HepG2 (cell line): ENCODE results near the gene CYP4F2. TPM values are rescaled to one million over a fixed set of nuclear protein-coding genes. Genes with fewer than 3 reads are reported as not detected.
"Not testable (repeated sequence)": the region's sequence is repeated elsewhere in the genome, so short reads cannot be mapped to it uniquely, and the experiment has no call there.

Source experiments
- ATAC-seq: fragments of 200-7000 bp; cut with Tn5 transposase; 3 replicates; pipeline ENCODE4 v1.9.1; 2020; ENCODE audit warnings: mild to moderate bottlenecking, moderate library complexity
- BruUV-seq: library from RNA; stranded (reverse); fragments of 400-500 nt; replicated peaks from 2 replicates; lab custom pipeline; 2021; lab: Mats Ljungman, UMichigan
- CTCF ChIA-PET: fragments of 300-600 bp; formaldehyde crosslinking; extraction: SDS; loops from one replicate; lab custom pipeline; 2021; ENCODE audit warnings: low total read pairs, inconsistent platforms, low intra/inter-chr PET ratio; lab: Yijun Ruan, JAX
- POLR2A ChIA-PET: fragments of 350-600 bp; sonication (Branson Sonifier 250); formaldehyde crosslinking; loops from one replicate; lab custom pipeline; 2020; ENCODE audit warnings: antibody characterized with exemption, inconsistent platforms; lab: Yijun Ruan, JAX
- DNase-seq: peaks from one replicate; pipeline ENCODE4 v3.0.0-alpha.2; 2015; ENCODE audit warnings: low spot score
- FAIRE-seq: peaks from 3 replicates; lab custom pipeline; 2011; peaks lifted over from hg19 to GRCh38; lab: Jason Lieb, UNC
- H2AFZ ChIP-seq: one replicate; pipeline ENCODE4 v1.6.1; 2011; ENCODE audit warnings: low read length, inconsistent platforms
- H3K27ac ChIP-seq: fragments of 300-600 bp; 3 replicates; pipeline ENCODE4 v1.8.0; 2011; ENCODE audit warnings: mixed run types, mild to moderate bottlenecking, mixed read lengths, low read length, inconsistent platforms; ENCODE audit not compliant: insufficient read depth; ENCODE audit errors: extremely low read length
- H3K27me3 ChIP-seq, 2 experiments: fragments of 200-600 bp in 1 of 2; 2 replicates in 1 of 2; 3 replicates in 1 of 2; pipeline versions ENCODE4 v1.6.0 to v1.8.0; 2011; ENCODE audit warnings: low read length in 2 of 2, mild to moderate bottlenecking in 2 of 2, moderate library complexity in 2 of 2, inconsistent platforms in 1 of 2; ENCODE audit not compliant: insufficient read depth in 2 of 2, control insufficient read depth in 1 of 2
- H3K36me3 ChIP-seq, 2 experiments: fragments of 200-600 bp in 1 of 2; replicated peaks in 1 of 2; 2 replicates in 1 of 2; 3 replicates in 1 of 2; pipeline versions ENCODE4 v1.5.1 to v1.8.0; 2011; ENCODE audit warnings: low read length in 2 of 2, inconsistent platforms in 1 of 2; ENCODE audit not compliant: insufficient read depth in 2 of 2, control insufficient read depth in 1 of 2
- H3K4me1 ChIP-seq: 2 replicates; pipeline ENCODE4 v1.5.1; 2012; ENCODE audit warnings: low read length, inconsistent platforms; ENCODE audit not compliant: insufficient read depth
- H3K4me2 ChIP-seq: 2 replicates; pipeline ENCODE4 v1.6.0; 2011; ENCODE audit warnings: low read depth, low read length, inconsistent platforms
- H3K4me3 ChIP-seq, 3 experiments: fragments of 200-600 bp in 1 of 3; sonication (generic), shearing (Covaris generic) in 1 of 3; replicated peaks in 1 of 3; 2 replicates each; pipeline ENCODE4 v1.5.1; 2011 to 2016; ENCODE audit warnings: low read length in 3 of 3, inconsistent platforms in 2 of 3, low read depth in 2 of 3, mild to moderate bottlenecking in 2 of 3, control low read depth in 1 of 3, mixed read lengths in 1 of 3; ENCODE audit not compliant: insufficient read depth in 1 of 3
- H3K79me2 ChIP-seq: one replicate; pipeline ENCODE4 v1.6.1; 2011; ENCODE audit warnings: low read length, inconsistent platforms; ENCODE audit not compliant: insufficient read depth
- H3K9ac ChIP-seq: 2 replicates; pipeline ENCODE4 v1.6.0; 2011; ENCODE audit warnings: mild to moderate bottlenecking, low read depth, low read length, inconsistent platforms; ENCODE audit not compliant: insufficient read depth
- H3K9me3 ChIP-seq: 2 replicates; pipeline ENCODE4 v1.5.1; 2012; ENCODE audit warnings: mild to moderate bottlenecking, low read length
- H4K20me1 ChIP-seq: 2 replicates; pipeline ENCODE4 v1.6.0; 2011; ENCODE audit warnings: inconsistent platforms, mild to moderate bottlenecking, low read length, moderate library complexity; ENCODE audit not compliant: insufficient read depth
- ESRRA ChIP-seq: sonication (generic); formaldehyde crosslinking; IDR thresholded peaks from 2 replicates; pipeline ENCODE4 v1.5.1; 2020; ENCODE audit warnings: mild to moderate bottlenecking, low read depth, missing genetic modification reagents
- KDM5B ChIP-seq: sonication (generic); formaldehyde crosslinking; IDR thresholded peaks from 2 replicates; pipeline ENCODE4 v1.4.0; 2020; ENCODE audit warnings: missing genetic modification reagents, mild to moderate bottlenecking, borderline replicate concordance
- MAFF ChIP-seq: IDR thresholded peaks from 2 replicates; pipeline ENCODE4 v1.6.1; 2011; ENCODE audit warnings: low read depth, low read length, improper control_type of control experiment
- MAFK ChIP-seq, 2 experiments: IDR thresholded peaks in 1 of 2; conservative IDR thresholded peaks in 1 of 2; 2 replicates each; pipeline ENCODE4 v1.6.1; 2011; ENCODE audit warnings: improper control_type of control experiment in 2 of 2, low read length in 2 of 2
- ZNF451 ChIP-seq: sonication (generic); formaldehyde crosslinking; IDR thresholded peaks from 2 replicates; pipeline ENCODE4 v1.5.0; 2020; ENCODE audit warnings: mild to moderate bottlenecking, missing genetic modification reagents
- WGBS: methylation state at CpG from one replicate; pipeline ENCODE4 v1.1.6; 2017; ENCODE audit warnings: low lambda C conversion rate; 5-methylcytosine and 5-hydroxymethylcytosine counted together
- in situ Hi-C: cut with HindIII; loops from 2 replicates; pipeline ENCODE4 v1.10.0; 2017; ENCODE audit warnings: low pct_unique_long_range_greater_than_20kb; ENCODE audit not compliant: extremely low pct_ligation_motif_present
- intact Hi-C: fragments of 100-400 bp; cut with micrococcal nuclease; formaldehyde crosslinking; loops from one replicate; pipeline ENCODE4 v1.10.0; 2022; ENCODE audit not compliant: unreplicated experiment
- polyA plus RNA-seq, 8 experiments: library from polyadenylated mRNA; depleted of rRNA in 3 of 8; stranded (reverse) in 7 of 8; unstranded in 1 of 8; fragments of >200 nt; fragmentation: Illumina TruSeq in 4 of 8; extraction: Trizol in 4 of 8; gene quantifications; 2 replicates each; pipeline versions ENCODE4 v1.2.1 to v1.2.3, GENCODE V29; 2011 to 2016; ENCODE audit warnings: low read depth in 4 of 8, missing spikeins in 1 of 8, mixed read lengths in 1 of 8; ENCODE audit not compliant: insufficient read depth in 1 of 8
- total RNA-seq, 5 experiments: library from RNA; depleted of rRNA; stranded (reverse); fragments of >200 nt; fragmentation: Illumina TruSeq; extraction: Trizol; gene quantifications; 2 replicates each; pipeline ENCODE4 v1.2.3, GENCODE V29; 2016; ENCODE audit warnings: low read depth in 1 of 5
- TF ChIP-seq, protein P1 (sequence below): sonication (generic); formaldehyde crosslinking; IDR thresholded peaks from 2 replicates; pipeline ENCODE4 v1.5.1; 2020; ENCODE audit warnings: mild to moderate bottlenecking, missing genetic modification reagents, moderate library complexity

The CYP4F2 gene
- total and polyA plus RNA-seq, 2 of the 13 experiments (the other 11 are each of a cell fraction or from before 2014, with no cell fraction given) = 3.7 to 3.9 TPM

DNA sequence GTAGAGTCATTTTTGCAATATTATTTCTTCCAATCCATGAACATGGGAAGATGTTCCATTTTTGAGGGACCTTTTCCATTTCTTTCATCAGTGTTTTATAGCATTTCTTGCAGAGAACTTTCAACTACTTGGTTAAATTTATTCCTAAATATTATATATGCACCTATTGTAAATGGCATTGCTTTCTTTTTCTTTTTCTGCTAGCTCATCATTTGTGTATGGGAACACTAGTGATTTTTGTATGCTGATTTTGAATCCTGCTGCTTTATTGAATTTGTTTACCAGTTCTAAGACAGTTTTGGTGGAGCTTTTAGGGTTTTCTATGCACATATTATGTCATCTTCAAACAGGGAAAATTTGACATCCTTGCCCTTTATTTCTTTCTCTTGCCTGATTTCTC, 7.2 kb upstream of the CYP4F2 start:
- BruUV-seq = no TSS peak
- ChIA-PET POLR2A (no interaction called here), CTCF (no interaction called here)
- no peaks in the 10 kb centered on the region for H3K4me1 ChIP-seq
- FAIRE-seq (no peak), ATAC-seq (no peak), DNase-seq (no peak)
- no peaks in the 10 kb centered on the region for H3K36me3 ChIP-seq
- TF ChIP-seq MAFF = peak; percentile 38; the same call in 1 of the 2 replicates
- peak in 1 of 2 experiments; percentile 67; a peak in 3 of 4 replicates for TF ChIP-seq MAFK (conservative IDR thresholded peaks at IDR 0.05 in 1 of 2, IDR thresholded peaks at IDR 0.05 in 1 of 2; ENCODE audit: low read length in 2 of 2)
- TF ChIP-seq KDM5B (CRISPR knock-in tag) = no peak
- TF ChIP-seq ZNF451 (CRISPR knock-in tag) = no peak
- TF ChIP-seq, protein P1, sequence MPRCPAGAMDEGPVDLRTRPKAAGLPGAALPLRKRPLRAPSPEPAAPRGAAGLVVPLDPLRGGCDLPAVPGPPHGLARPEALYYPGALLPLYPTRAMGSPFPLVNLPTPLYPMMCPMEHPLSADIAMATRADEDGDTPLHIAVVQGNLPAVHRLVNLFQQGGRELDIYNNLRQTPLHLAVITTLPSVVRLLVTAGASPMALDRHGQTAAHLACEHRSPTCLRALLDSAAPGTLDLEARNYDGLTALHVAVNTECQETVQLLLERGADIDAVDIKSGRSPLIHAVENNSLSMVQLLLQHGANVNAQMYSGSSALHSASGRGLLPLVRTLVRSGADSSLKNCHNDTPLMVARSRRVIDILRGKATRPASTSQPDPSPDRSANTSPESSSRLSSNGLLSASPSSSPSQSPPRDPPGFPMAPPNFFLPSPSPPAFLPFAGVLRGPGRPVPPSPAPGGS (CRISPR knock-in tag) = no peak
- TF ChIP-seq ESRRA (CRISPR knock-in tag) = no peak
- H4K20me1 ChIP-seq = no peaks in the 10 kb centered on the region
- no peak overlapping the region for H3K9ac ChIP-seq
- H3K9me3 ChIP-seq = no peaks in the 10 kb centered on the region
- in situ Hi-C loops (no loop called here), intact Hi-C loops (no loop called here)
- H3K4me3 ChIP-seq = no peak overlapping the region
- H3K79me2 ChIP-seq = no peaks in the 10 kb centered on the region
- H2AFZ ChIP-seq = no peak overlapping the region
- H3K27ac ChIP-seq = no peak overlapping the region
- no peak overlapping the region for H3K4me2 ChIP-seq
- no peaks in the 10 kb centered on the region for H3K27me3 ChIP-seq

DNA sequence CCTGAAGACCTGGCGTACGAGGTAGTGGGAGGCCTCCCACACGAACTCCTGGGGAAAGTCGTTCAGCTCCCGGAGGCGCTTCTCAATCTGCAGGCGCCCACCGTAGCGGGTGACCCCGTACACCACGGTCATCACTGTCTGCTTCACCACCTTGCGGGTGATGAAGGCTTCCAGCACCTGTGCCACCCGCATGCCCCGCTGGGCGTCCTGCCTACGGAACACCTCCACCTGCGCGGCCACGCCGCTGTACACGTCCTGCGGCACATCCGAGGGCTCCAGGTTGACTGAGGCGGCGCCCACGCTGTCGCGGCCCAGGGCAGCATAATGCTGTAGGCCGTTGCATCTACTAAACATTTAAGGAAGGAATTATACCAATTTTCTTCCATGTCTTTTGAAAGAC, 5.0 kb upstream of the CYP4F2 start:
- H3K27me3 ChIP-seq, H3K4me2 ChIP-seq, intact Hi-C loops, CTCF ChIA-PET, H3K27ac ChIP-seq, H4K20me1 ChIP-seq, H3K36me3 ChIP-seq, H3K9ac ChIP-seq, FAIRE-seq, POLR2A ChIA-PET, DNase-seq, ATAC-seq, H3K79me2 ChIP-seq, in situ Hi-C loops, H2AFZ ChIP-seq, H3K9me3 ChIP-seq, H3K4me1 ChIP-seq, BruUV-seq, H3K4me3 ChIP-seq: not testable (repeated sequence)
- WGBS = 80% methylated on average over 16 of the region's 29 CpGs
